Astrocyte (in vitro differentiated cells and primary cell): ENCODE results near the gene ZNF512B.

Experiments used
- CTCF ChIP-seq: IDR thresholded peaks from 2 replicates; pipeline ENCODE4 v1.5.1; 2011; ENCODE audit warnings: low read depth, mild to moderate bottlenecking, inconsistent platforms, low read length, moderate library complexity; ENCODE audit not compliant: insufficient read depth
- EZH2 ChIP-seq: IDR thresholded peaks from 2 replicates; pipeline ENCODE4 v1.6.1; 2012; ENCODE audit warnings: mild to moderate bottlenecking, low read length, inconsistent platforms; ENCODE audit not compliant: insufficient read depth

GRCh38 chr20:63967330-63968135, 2.2 kb downstream of the ZNF512B start:
- TF ChIP-seq CTCF (no peak), EZH2 (no peak)
